Muscle layer of duodenum (tissue), 2 donors: ENCODE data around the gene PAPPA2.

Experiments
- H3K27ac ChIP-seq: one replicate; pipeline ENCODE4 v1.7.0; 2013; ENCODE audit warnings: mild to moderate bottlenecking, low read length
- H3K27me3 ChIP-seq: one replicate; pipeline ENCODE4 v1.7.0; 2013; ENCODE audit warnings: low read depth, mild to moderate bottlenecking, control low read depth, low read length
- H3K36me3 ChIP-seq, 2 donors: one replicate each; pipeline ENCODE4 v1.7.0; 2013; ENCODE audit warnings: low read length in 2 of 2, control low read depth in 1 of 2, mild to moderate bottlenecking in 1 of 2; ENCODE audit not compliant: insufficient read depth in 2 of 2, control insufficient read depth in 1 of 2
- H3K4me1 ChIP-seq, 2 donors: one replicate each; pipeline ENCODE4 v1.7.0; 2013; ENCODE audit warnings: low read length in 2 of 2, mild to moderate bottlenecking in 2 of 2, control low read depth in 1 of 2, moderate library complexity in 1 of 2; ENCODE audit not compliant: insufficient read depth in 2 of 2, control insufficient read depth in 1 of 2
- H3K4me3 ChIP-seq, 2 donors: one replicate each; pipeline ENCODE4 v1.7.0; 2013; ENCODE audit warnings: low read length in 2 of 2, low read depth in 1 of 2, mild to moderate bottlenecking in 1 of 2
- H3K9me3 ChIP-seq, 2 donors: one replicate each; pipeline ENCODE4 v1.7.0; 2013; ENCODE audit warnings: low read length in 2 of 2, control low read depth in 1 of 2, mild to moderate bottlenecking in 1 of 2; ENCODE audit not compliant: control insufficient read depth in 1 of 2
- donor health status: healthy.

The PAPPA2 gene

GRCh38 chr1:176701151-176701866, 238.3 kb downstream of the PAPPA2 start:
- Histone ChIP-seq H3K4me1 (no peaks in the 10 kb centered on the region), H3K36me3 (no peaks in the 10 kb centered on the region), H3K27me3 (no peaks in the 10 kb centered on the region), H3K27ac (no peak overlapping the region), H3K4me3 (no peak overlapping the region), H3K9me3 (no peaks in the 10 kb centered on the region)

- Histone ChIP-seq H3K9me3 (no peaks in the 10 kb centered on the region), H3K27me3 (no peaks in the 10 kb centered on the region)
Observed at GRCh38 chr1:176702901-176703300, 239.9 kb downstream of the PAPPA2 start.

GRCh38 chr1:176705585-176705984, 242.6 kb downstream of the PAPPA2 start:
- no peaks in the 10 kb centered on the region for H3K36me3 ChIP-seq
- no peaks in the 10 kb centered on the region for H3K9me3 ChIP-seq
- no peaks in the 10 kb centered on the region for H3K27me3 ChIP-seq
- no peak overlapping the region for H3K27ac ChIP-seq
- no peak overlapping the region for H3K4me3 ChIP-seq
- H3K4me1 ChIP-seq, result no peaks in the 10 kb centered on the region

More at GRCh38 chr1:176702901-176703300, 239.9 kb downstream of the PAPPA2 start:
- H3K4me1 ChIP-seq, result no peaks in the 10 kb centered on the region
- no peak overlapping the region for H3K27ac ChIP-seq
- H3K4me3 ChIP-seq, result no peak overlapping the region
- no peaks in the 10 kb centered on the region for H3K36me3 ChIP-seq

- H3K36me3 ChIP-seq, result no peaks in the 10 kb centered on the region
- no peaks in the 10 kb centered on the region for H3K4me1 ChIP-seq
- no peak overlapping the region for H3K27ac ChIP-seq
- no peaks in the 10 kb centered on the region for H3K9me3 ChIP-seq
- no peak overlapping the region for H3K4me3 ChIP-seq
- no peaks in the 10 kb centered on the region for H3K27me3 ChIP-seq
Observed at GRCh38 chr1:176717066-176717750, 254.2 kb downstream of the PAPPA2 start.

- Histone ChIP-seq H3K9me3 (no peaks in the 10 kb centered on the region), H3K36me3 (no peaks in the 10 kb centered on the region), H3K27ac (no peak overlapping the region), H3K4me1 (no peaks in the 10 kb centered on the region), H3K27me3 (no peaks in the 10 kb centered on the region), H3K4me3 (no peak overlapping the region)
Observed at GRCh38 chr1:176719447-176719846, 256.5 kb downstream of the PAPPA2 start.

- H3K36me3 ChIP-seq, result no peaks in the 10 kb centered on the region
- H3K9me3 ChIP-seq, result no peaks in the 10 kb centered on the region
- no peaks in the 10 kb centered on the region for H3K27me3 ChIP-seq
- no peak overlapping the region for H3K4me3 ChIP-seq
- no peak overlapping the region for H3K27ac ChIP-seq
- H3K4me1 ChIP-seq, result no peaks in the 10 kb centered on the region
Observed at GRCh38 chr1:176720838-176721237, 257.9 kb downstream of the PAPPA2 start.

- no peaks in the 10 kb centered on the region for H3K4me1 ChIP-seq
- H3K27ac ChIP-seq, result no peak overlapping the region
- no peaks in the 10 kb centered on the region for H3K27me3 ChIP-seq
- H3K9me3 ChIP-seq, result no peaks in the 10 kb centered on the region
- H3K36me3 ChIP-seq, result no peaks in the 10 kb centered on the region
- no peak overlapping the region for H3K4me3 ChIP-seq
Observed at GRCh38 chr1:176733661-176734060, 270.7 kb downstream of the PAPPA2 start.

- Histone ChIP-seq H3K9me3 (no peaks in the 10 kb centered on the region), H3K4me3 (no peak overlapping the region), H3K27me3 (no peaks in the 10 kb centered on the region)
Observed at GRCh38 chr1:176735201-176735600, 272.2 kb downstream of the PAPPA2 start.

GRCh38 chr1:176736015-176736414, 273.0 kb downstream of the PAPPA2 start:
- Histone ChIP-seq H3K27ac (no peak overlapping the region), H3K36me3 (no peaks in the 10 kb centered on the region), H3K9me3 (no peaks in the 10 kb centered on the region), H3K4me1 (no peaks in the 10 kb centered on the region), H3K4me3 (no peak overlapping the region), H3K27me3 (no peaks in the 10 kb centered on the region)

More at GRCh38 chr1:176735201-176735600, 272.2 kb downstream of the PAPPA2 start:
- H3K36me3 ChIP-seq, result no peaks in the 10 kb centered on the region
- H3K4me1 ChIP-seq, result no peaks in the 10 kb centered on the region
- no peak overlapping the region for H3K27ac ChIP-seq

- no peaks in the 10 kb centered on the region for H3K9me3 ChIP-seq
- no peaks in the 10 kb centered on the region for H3K36me3 ChIP-seq
- H3K27me3 ChIP-seq, result no peaks in the 10 kb centered on the region
- H3K4me1 ChIP-seq, result no peaks in the 10 kb centered on the region
- no peak overlapping the region for H3K4me3 ChIP-seq
- H3K27ac ChIP-seq, result no peak overlapping the region
Observed at GRCh38 chr1:176741181-176741580, 278.2 kb downstream of the PAPPA2 start.

- H3K9me3 ChIP-seq, result no peaks in the 10 kb centered on the region
- H3K4me3 ChIP-seq, result no peak overlapping the region
- no peaks in the 10 kb centered on the region for H3K4me1 ChIP-seq
- H3K36me3 ChIP-seq, result no peaks in the 10 kb centered on the region
- H3K27ac ChIP-seq, result no peak overlapping the region
- H3K27me3 ChIP-seq, result no peaks in the 10 kb centered on the region
Observed at GRCh38 chr1:176742322-176742721, 279.3 kb downstream of the PAPPA2 start.
